MCF 10A (cell line): ENCODE results near the gene MEF2D. TPM values are rescaled to one million over a fixed set of nuclear protein-coding genes. Genes with fewer than 3 reads are reported as not detected.
A peak's percentile ranks its signal among the peaks of the same experiment; 100 is the strongest.

Experiments used
- BruUV-seq: library from RNA; stranded (reverse); fragments of 400-500 nt; replicated peaks from 2 replicates; lab custom pipeline; 2021; lab: Mats Ljungman, UMichigan
- CTCF ChIA-PET: fragments of 300-600 bp; sonication (Branson Sonifier 250); formaldehyde crosslinking; extraction: SDS; loops from one replicate; lab custom pipeline; 2021; ENCODE audit warnings: antibody characterized with exemption, inconsistent platforms; lab: Yijun Ruan, JAX
- POLR2A ChIA-PET: fragments of 300-600, 350-650 bp; sonication (Branson Sonifier 250); formaldehyde crosslinking; extraction: SDS; loops from one replicate; lab custom pipeline; 2020; ENCODE audit warnings: antibody characterized with exemption, inconsistent platforms; lab: Yijun Ruan, JAX
- DNase-seq: peaks from one replicate; pipeline ENCODE4 v3.0.0-alpha.2; 2018; ENCODE audit not compliant: unreplicated experiment
- H3K27ac Mint-ChIP-seq: one replicate; pipeline ENCODE4 v1.8.0; 2022; ENCODE audit warnings: mild to moderate bottlenecking, low read depth, mixed read lengths; ENCODE audit not compliant: unreplicated experiment
- H3K27me3 Mint-ChIP-seq: one replicate; pipeline ENCODE4 v1.8.0; 2022; ENCODE audit warnings: mixed read lengths; ENCODE audit not compliant: insufficient read depth, unreplicated experiment
- H3K36me3 Mint-ChIP-seq: one replicate; pipeline ENCODE4 v1.8.0; 2022; ENCODE audit warnings: mild to moderate bottlenecking, moderate library complexity, mixed read lengths; ENCODE audit not compliant: insufficient read depth, unreplicated experiment
- H3K4me1 Mint-ChIP-seq: one replicate; pipeline ENCODE4 v1.8.0; 2022; ENCODE audit warnings: mixed read lengths; ENCODE audit not compliant: insufficient read depth, unreplicated experiment
- H3K4me3 Mint-ChIP-seq: one replicate; pipeline ENCODE4 v1.8.0; 2022; ENCODE audit warnings: mild to moderate bottlenecking, moderate library complexity, mixed read lengths; ENCODE audit not compliant: unreplicated experiment
- H3K9me3 Mint-ChIP-seq: one replicate; pipeline ENCODE4 v1.8.0; 2022; ENCODE audit warnings: mixed read lengths; ENCODE audit not compliant: unreplicated experiment
- CTCF ChIP-seq: fragments of 200-600 bp; IDR thresholded peaks from one replicate; pipeline ENCODE4 v1.8.0; 2022; ENCODE audit warnings: antibody characterized with exemption, mild to moderate bottlenecking; ENCODE audit not compliant: unreplicated experiment
- intact Hi-C: fragments of 100-400 bp; cut with micrococcal nuclease; formaldehyde crosslinking; loops from 2 replicates; pipeline ENCODE4 v1.14.1; 2022
- total RNA-seq: library from RNA; stranded (reverse); gene quantifications from 2 replicates; pipeline ENCODE4 v1.2.3, GENCODE V29; 2022

The MEF2D gene
- total RNA-seq, 1 experiment from 2014 or later, result 113 TPM

- ChIA-PET CTCF (interaction anchor here (0.6 to 6.9 kb wide), 9 partner anchors 63 to 176 kb away, joined by 3 to 452 read pairs (median 3); no protein-coding TSS in a partner anchor), POLR2A (interaction anchor here (0.7 to 0.8 kb wide), 2 partner anchors 9 to 144 kb away, joined by 3 read pairs; partner anchors contain the start of gene NAXE)
- Mint-ChIP-seq H3K27ac (no peak overlapping the region), H3K4me1 (no peaks in the 10 kb centered on the region), H3K9me3 (no peaks in the 10 kb centered on the region), H3K4me3 (no peak overlapping the region), H3K36me3 (no peaks in the 10 kb centered on the region), H3K27me3 (peaks cover 9% of the 10 kb centered on the region)
- no TSS peak for BruUV-seq
- intact Hi-C loops, result no loop called here
- TF ChIP-seq CTCF, result no peak
- DNase-seq, result no peak
Measured at GRCh38 chr1:156448134-156448967, 52.2 kb downstream of the MEF2D start.

- POLR2A ChIA-PET, result interaction anchor here (0.6 to 1.7 kb wide), 9 partner anchors 10 to 379 kb away, joined by 3 to 13 read pairs (median 4); partner anchors contain the start of genes MEF2D and NAXE
- peaks cover 24% of the 10 kb centered on the region for H3K27me3 Mint-ChIP-seq
- no peaks in the 10 kb centered on the region for H3K36me3 Mint-ChIP-seq
- intact Hi-C loops, result loop anchor here (1.0 to 2.0 kb wide), 3 partner anchors 89 to 355 kb away; no protein-coding TSS in a partner anchor
- no peak overlapping the region for H3K4me3 Mint-ChIP-seq
- CTCF ChIA-PET, result interaction anchor here (0.5 to 6.9 kb wide), 96 partner anchors 9 to 440 kb away, joined by 3 to 452 read pairs (median 5); partner anchors contain the start of genes CCT3, IQGAP3, NES and SMG5
- H3K4me1 Mint-ChIP-seq, result no peaks in the 10 kb centered on the region
- TF ChIP-seq CTCF, result peak; percentile 99
- DNase-seq, result peak; percentile 91
- no peak overlapping the region for H3K27ac Mint-ChIP-seq
- H3K9me3 Mint-ChIP-seq, result no peaks in the 10 kb centered on the region
- no TSS peak for BruUV-seq
Measured at GRCh38 chr1:156445789-156446263, 54.7 kb downstream of the MEF2D start.

- Mint-ChIP-seq H3K4me3 (no peak overlapping the region), H3K4me1 (no peaks in the 10 kb centered on the region), H3K9me3 (no peaks in the 10 kb centered on the region), H3K36me3 (no peaks in the 10 kb centered on the region), H3K27ac (no peak overlapping the region), H3K27me3 (peaks cover 37% of the 10 kb centered on the region)
- DNase-seq, result peak; percentile 63
- no TSS peak for BruUV-seq
- intact Hi-C loops, result loop anchor here (1.0 to 2.0 kb wide), 4 partner anchors 59 to 354 kb away; no protein-coding TSS in a partner anchor
- ChIA-PET POLR2A (no interaction called here), CTCF (interaction anchor here (0.6 to 6.9 kb wide), 17 partner anchors 11 to 497 kb away, joined by 3 to 452 read pairs (median 10); no protein-coding TSS in a partner anchor)
- TF ChIP-seq CTCF, result peak; percentile 85
Measured at GRCh38 chr1:156444407-156445001, 56.1 kb downstream of the MEF2D start.

GRCh38 chr1:156443286-156443685 is 57.3 kb downstream of the MEF2D start:
- Mint-ChIP-seq H3K9me3 (no peaks in the 10 kb centered on the region), H3K4me1 (no peaks in the 10 kb centered on the region), H3K4me3 (no peak overlapping the region), H3K27ac (no peak overlapping the region), H3K36me3 (no peaks in the 10 kb centered on the region), H3K27me3 (peaks cover 46% of the 10 kb centered on the region)
- no TSS peak for BruUV-seq
- CTCF ChIA-PET, result interaction anchor here (0.7 to 5.2 kb wide), 11 partner anchors 11 to 177 kb away, joined by 3 to 119 read pairs (median 4); no protein-coding TSS in a partner anchor
- no peak for TF ChIP-seq CTCF
- intact Hi-C loops, result no loop called here
- POLR2A ChIA-PET, result no interaction called here
- no peak for DNase-seq
